ENCODE data around the gene NCK2.

Gene NCK2

DNA sequence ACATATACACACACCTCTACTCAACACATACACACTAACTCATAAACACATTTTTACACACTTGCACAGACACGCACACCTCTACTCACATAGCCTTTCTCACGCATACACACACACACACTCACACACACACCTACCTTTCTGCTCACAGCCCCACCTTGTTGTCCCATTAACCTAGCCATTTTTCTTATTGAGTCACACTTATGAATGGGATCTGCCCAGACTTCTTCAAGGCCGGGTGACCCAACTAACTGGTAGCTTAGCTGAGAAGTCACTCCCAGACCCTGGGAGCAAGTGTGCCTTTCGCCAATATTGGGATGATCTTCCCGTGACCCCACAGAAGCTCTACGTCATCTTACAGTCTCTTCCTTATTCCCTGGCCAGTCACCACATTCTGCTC, 192.2 kb downstream of the NCK2 start:
- ChIA-PET POLR2A (no interaction called here), CTCF (no interaction called here)
- TF ChIP-seq L3MBTL2 (conservative IDR thresholded peaks at IDR 0.05): no peak
- no peak for TF ChIP-seq ELF4 (IDR thresholded peaks at IDR 0.05)
- no peak for TF ChIP-seq HDGF (IDR thresholded peaks at IDR 0.05; ENCODE audit: borderline replicate concordance)
- no peak for TF ChIP-seq FOXK2 (IDR thresholded peaks at IDR 0.05)
- no peak for TF ChIP-seq NFRKB (IDR thresholded peaks at IDR 0.05)
- TF ChIP-seq, protein P1, sequence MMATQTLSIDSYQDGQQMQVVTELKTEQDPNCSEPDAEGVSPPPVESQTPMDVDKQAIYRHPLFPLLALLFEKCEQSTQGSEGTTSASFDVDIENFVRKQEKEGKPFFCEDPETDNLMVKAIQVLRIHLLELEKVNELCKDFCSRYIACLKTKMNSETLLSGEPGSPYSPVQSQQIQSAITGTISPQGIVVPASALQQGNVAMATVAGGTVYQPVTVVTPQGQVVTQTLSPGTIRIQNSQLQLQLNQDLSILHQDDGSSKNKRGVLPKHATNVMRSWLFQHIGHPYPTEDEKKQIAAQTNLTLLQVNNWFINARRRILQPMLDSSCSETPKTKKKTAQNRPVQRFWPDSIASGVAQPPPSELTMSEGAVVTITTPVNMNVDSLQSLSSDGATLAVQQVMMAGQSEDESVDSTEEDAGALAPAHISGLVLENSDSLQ (IDR thresholded peaks at IDR 0.05): no peak
- TF ChIP-seq CTBP1 (IDR thresholded peaks at IDR 0.05; ENCODE audit: borderline replicate concordance): no peak
- TF ChIP-seq FOXA1 (IDR thresholded peaks at IDR 0.05): no peak
- TF ChIP-seq SP1 (IDR thresholded peaks at IDR 0.05): no peak
- TF ChIP-seq TARDBP (IDR thresholded peaks at IDR 0.05): no peak
- no peak for TF ChIP-seq FOXM1 (IDR thresholded peaks at IDR 0.05; ENCODE audit: borderline replicate concordance)
- TF ChIP-seq ZNF384 (IDR thresholded peaks at IDR 0.05): no peak
- no peak for TF ChIP-seq LEF1 (IDR thresholded peaks at IDR 0.05; ENCODE audit: borderline replicate concordance)
- TF ChIP-seq BHLHE40 (IDR thresholded peaks at IDR 0.05; ENCODE audit: borderline replicate concordance): no peak
- DNase-seq (ENCODE audit: extremely low spot score): no peak

DNA sequence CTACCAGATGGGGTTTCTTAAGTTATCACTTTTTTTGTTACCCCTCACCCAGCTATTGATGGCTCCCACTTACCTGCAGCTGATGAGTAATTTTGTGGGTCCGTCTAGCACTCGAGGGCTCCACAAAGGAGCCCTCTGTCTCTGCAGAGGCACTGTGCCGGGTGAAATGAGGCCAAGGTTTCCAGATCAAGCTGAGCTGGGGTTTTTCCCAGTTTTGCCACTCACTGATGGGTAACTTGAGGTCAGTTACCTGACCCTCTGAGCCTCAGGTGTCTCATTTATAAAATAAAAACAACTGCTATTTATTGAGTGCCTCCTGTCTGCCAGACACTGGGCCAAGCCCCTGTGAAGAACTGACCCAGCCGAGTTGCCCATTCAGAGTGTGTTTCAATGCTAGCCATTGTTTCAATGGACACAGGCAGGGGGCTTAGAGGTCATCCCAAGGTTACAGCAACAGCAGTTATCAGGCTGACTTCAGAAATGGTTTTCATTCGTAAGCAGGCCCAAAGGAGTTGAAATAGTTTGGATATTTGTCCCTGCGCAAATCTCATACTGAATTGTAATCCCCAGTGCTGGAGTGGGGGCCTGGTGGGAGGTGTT, 192.9 kb downstream of the NCK2 start:
- POLR2A ChIA-PET: no interaction called here
- CTCF ChIA-PET: no interaction called here
- no peak for DNase-seq (ENCODE audit: extremely low spot score)
- no peak for TF ChIP-seq FOXK2 (IDR thresholded peaks at IDR 0.05)
- TF ChIP-seq ZNF384 (IDR thresholded peaks at IDR 0.05): no peak
- no peak for TF ChIP-seq BHLHE40 (IDR thresholded peaks at IDR 0.05; ENCODE audit: borderline replicate concordance)
- no peak for TF ChIP-seq SUZ12 (IDR thresholded peaks at IDR 0.05)
- TF ChIP-seq, protein P1 (IDR thresholded peaks at IDR 0.05): no peak
- no peak for TF ChIP-seq TARDBP (IDR thresholded peaks at IDR 0.05)
- TF ChIP-seq ARNT (IDR thresholded peaks at IDR 0.05): no peak
- no peak for TF ChIP-seq SP1 (IDR thresholded peaks at IDR 0.05)

All from HEK293T (cell line).